NCI-H146 treated with DMSO at 0.1 percent for 48 hours (cell line): ENCODE data around the gene TROAP.
"Not testable (repeated sequence)": the region's sequence is repeated elsewhere in the genome, so short reads cannot be mapped to it uniquely, and the experiment has no call there.

Source experiments
- DNase-seq: peaks from one replicate; lab custom pipeline; 2025; ENCODE audit not compliant: unreplicated experiment; lab: John Stamatoyannopoulos, UW

TROAP gene

DNA sequence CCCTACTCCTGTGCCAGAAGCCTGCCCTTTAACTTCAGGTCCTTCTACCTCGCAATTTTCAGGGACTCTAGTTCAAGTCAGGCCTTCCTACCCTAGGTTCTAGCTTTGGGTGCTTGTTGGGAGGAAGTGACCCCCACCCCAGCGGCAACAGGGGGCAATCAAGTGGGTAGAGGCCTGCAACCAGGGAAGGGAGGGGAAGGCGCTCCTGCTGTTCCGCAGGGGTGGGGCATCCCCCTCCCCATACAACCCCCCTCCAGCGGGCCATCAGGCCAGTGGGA is 28.3 kb upstream of the TROAP start:
- DNase-seq = no peak

DNA sequence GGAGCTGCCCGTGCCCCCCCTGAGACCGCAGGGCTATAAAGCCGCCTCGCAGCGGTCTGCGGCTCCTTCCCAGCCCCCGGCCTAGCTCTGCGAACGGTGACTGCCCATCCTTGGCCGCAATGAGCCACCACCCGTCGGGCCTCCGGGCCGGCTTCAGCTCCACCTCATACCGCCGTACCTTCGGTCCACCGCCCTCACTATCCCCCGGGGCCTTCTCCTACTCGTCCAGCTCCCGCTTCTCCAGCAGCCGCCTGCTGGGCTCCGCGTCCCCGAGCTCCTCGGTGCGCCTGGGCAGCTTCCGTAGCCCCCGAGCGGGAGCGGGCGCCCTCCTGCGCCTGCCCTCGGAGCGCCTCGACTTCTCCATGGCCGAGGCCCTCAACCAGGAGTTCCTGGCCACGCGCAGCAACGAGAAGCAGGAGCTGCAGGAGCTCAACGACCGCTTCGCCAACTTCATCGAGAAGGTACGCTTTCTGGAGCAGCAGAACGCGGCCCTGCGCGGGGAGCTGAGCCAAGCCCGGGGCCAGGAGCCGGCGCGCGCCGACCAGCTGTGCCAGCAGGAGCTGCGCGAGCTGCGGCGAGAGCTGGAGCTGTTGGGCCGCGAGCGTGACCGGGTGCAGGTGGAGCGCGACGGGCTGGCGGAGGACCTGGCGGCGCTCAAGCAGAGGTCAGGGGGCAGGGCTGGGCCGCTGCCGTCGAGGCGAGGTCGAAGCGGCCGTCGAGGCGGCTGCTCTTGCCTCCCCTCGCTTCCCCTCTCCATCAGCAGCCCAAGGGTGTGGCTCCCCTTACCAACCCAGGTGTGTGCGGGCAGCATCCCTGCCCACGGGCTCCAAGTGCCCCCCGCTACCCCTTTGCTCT is 27.7 kb upstream of the TROAP start, which contains the start of gene PRPH:
Gene PRPH, plus strand, starts transcription at position 66 of the 855 bp plus-strand sequence. Its CDS starts 54 bp downstream, at position 120.
- DNase-seq = no peak

DNA sequence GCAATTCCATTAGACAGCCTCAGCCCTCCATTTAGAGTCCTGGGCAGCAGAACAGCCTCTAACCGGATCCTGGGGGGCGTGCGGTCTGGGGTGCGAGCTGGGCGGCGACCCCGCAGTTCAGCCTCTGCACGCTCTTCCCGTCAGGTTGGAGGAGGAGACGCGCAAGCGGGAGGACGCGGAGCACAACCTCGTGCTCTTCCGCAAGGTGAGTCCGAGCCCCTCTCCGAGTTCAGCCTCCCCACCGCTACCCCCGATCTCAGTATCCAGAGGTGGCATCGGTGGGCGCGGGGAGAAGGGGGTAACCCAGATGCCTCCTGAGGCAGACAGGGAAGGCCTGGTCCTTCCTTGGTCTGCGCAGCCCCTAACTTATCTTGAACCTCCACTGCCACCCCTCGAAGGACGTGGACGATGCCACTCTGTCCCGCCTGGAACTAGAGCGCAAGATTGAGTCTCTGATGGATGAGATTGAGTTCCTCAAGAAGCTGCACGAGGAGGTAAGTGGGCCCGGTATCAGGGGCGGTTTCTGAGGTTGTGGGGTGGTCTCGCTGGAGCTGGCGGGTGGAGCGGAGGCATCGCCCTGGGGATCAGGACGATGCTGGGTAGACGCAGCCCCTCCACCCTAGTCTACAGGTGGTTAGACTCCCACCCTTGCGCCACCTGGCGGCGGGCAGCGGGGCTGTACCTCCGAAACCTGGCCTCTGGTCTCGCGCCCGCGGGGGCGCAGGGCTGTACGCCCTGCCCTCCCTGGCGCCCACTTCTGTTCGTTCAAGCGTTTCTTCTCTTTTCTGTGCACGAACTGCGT is 26.8 kb upstream of the TROAP start:
- peak; percentile 48 for DNase-seq

DNA sequence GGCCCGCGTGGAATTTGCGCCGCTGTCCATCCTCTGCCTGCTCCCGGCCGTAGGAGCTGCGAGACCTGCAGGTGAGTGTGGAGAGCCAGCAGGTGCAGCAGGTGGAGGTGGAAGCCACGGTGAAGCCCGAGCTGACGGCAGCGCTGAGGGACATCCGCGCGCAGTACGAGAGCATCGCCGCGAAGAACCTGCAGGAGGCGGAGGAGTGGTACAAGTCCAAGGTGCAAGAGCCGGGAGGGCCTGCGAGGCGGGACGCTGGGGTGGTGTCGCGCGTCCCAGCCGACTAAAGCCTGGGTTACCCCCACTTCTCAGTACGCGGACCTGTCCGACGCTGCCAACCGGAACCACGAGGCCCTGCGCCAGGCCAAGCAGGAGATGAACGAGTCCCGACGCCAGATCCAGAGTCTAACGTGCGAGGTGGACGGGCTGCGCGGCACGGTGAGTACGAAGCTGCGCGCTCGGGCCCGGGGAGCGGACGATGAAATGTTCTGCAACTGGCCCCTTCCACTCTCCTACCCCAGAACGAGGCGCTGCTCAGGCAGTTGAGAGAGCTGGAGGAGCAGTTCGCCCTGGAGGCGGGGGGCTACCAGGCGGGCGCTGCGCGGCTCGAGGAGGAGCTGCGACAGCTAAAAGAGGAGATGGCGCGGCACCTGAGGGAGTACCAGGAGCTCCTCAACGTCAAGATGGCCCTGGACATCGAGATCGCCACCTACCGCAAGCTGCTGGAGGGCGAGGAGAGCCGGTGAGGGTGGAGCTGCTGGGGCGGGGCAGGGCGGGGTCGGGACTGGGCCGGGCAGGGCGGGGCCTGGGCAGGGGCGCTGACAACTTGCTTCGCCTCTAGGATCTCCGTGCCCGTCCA is 26.0 kb upstream of the TROAP start:
- DNase-seq = peak; percentile 83

DNA sequence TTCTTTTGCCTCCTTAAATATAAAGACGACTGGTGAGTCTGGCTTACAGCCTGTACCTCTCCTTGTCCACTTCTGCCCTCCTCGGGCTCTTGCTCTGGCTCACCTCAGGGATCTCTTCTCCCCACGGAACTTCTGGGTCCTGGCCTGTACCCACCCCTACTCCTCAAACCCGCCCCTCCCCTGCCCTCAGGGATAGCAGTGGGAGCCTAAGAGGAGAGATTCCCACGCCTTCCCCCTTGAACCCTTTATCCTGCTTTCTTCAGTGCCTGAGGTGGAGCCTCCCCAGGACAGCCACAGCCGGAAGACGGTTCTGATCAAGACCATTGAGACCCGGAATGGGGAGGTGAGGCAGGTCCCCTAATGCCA is 25.4 kb upstream of the TROAP start:
- no peak for DNase-seq

DNA sequence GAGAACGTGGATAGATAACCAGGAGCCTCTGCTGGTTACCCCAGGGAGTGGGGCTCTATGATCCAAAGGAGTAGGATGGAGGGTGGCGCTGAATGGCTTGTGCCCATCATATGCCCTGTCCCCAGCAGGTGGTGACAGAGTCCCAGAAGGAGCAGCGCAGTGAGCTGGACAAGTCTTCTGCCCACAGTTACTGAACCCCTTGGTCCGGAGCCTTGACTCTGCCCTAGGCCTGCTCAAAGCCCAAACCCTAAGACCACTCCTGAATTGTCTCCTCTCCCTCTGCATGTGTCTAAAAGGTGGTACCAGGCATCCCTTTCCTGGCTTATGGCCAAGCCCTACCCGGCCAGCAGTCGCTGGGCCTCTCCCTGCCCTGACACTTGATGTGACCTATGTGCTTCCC is 24.9 kb upstream of the TROAP start:
- no peak for DNase-seq

DNA sequence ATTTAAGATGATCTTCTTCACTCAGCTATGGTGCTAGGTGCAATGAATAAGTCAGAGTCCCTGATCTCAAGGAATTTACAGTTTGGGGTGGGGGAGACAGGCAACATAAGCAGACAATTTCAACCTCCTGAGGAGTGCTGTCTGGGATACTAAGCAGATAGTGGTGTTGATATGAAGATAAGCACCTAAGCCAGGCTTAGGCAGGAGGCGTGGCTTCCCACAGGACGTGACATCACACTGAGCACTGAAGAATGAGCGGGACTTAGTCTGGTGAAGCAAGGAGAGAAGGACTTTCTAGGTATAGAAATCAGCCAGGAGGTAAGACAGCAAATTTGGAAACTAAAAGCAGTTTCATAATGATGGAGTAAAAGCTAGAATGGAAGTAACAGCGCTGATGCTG is 21.3 kb upstream of the TROAP start:
- DNase-seq = no peak

DNA sequence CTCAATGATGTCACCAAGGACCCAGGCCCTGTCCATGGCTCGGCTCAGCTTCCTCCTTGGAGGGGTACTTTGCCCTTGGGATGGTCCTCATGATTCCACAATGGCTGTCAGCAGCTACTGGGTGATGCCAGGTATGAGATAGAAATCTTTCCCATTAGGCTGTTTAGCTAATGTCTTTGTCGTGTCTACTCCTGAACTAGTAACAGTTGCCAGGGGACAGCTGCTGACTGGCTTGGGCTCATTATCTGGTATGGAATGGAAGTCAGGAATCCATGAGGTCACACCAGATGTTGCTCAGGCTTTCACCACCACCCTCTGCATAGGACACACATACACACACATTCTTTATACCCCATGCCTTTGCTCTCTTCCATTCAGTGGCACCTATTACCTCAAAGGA is 18.9 kb upstream of the TROAP start:
- DNase-seq = no peak

DNA sequence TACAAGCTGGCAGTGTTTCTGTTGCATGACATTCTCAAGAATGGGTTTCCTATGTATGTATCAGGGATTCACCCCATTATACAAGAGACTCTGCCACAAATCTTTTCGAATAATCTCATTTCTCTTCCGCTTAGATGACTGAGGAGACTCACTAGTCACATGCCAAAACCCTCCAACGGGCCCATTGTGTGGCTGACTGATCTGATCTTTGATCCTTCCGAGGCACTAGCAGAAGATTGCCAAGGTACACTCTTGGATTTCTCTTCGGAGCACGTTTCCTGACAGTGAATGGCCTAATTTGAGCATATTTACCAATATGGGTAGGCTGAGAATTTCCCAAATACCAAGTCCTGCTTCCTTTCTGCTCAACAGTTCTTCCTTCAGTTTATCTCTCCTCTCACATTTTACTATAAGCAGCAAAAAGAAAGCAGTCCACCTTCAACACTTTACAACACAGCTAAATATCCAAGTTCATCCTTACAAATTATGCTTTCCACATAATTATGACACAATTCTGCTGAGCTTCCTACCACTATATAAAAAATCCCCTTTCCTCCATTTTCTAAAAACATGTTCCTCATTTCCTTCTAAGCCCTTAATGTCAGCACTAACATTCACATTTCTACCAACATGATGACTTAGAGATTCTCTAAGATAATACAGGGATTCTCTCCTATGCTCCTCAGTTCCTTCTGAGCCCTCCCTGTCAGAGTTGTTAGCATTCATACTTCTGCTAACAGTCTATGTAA is 17.1 kb upstream of the TROAP start:
- no peak for DNase-seq

DNA sequence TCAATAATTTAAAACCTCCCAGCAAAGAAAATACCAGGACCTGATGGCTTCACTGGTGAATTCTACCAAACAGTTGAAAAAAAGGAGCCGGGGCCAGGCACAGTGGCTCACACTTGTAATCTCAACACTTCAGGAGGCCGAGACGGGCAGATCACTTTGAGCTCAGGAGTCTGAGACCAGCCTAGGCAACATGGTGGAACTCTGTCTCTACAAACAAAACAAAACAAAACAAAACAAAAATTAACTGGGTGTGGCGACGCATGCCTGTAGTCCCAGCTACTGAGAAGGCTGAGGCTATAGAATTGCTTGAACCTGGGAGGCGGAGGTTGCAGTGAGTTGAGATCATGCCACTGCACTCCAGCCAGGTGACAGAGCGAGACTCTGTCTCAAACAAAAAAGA is 13.7 kb upstream of the TROAP start:
- DNase-seq = no peak

DNA sequence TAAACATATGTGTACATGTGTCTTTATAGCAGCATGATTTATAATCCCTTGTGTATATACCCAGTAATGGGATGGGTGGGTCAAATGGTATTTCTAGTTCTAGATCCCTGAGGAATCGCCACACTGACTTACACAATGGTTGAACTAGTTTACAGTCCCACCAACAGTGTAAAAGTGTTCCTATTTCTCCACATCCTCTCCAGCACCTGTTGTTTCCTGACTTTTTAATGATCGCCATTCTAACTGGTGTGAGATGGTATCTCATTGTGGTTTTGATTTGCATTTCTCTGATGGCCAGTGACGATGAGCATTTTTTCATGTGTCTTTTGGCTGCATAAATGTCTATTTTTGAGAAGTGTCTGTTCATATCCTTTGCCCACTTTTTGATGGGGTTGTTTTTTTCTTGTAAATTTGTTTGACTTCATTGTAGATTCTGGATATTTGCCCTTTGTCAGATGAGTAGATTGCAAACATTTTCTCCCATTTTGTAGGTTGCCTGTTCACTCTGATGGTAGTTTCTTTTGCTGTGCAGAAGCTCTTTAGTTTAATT is 12.5 kb upstream of the TROAP start:
- DNase-seq = not testable (repeated sequence)

DNA sequence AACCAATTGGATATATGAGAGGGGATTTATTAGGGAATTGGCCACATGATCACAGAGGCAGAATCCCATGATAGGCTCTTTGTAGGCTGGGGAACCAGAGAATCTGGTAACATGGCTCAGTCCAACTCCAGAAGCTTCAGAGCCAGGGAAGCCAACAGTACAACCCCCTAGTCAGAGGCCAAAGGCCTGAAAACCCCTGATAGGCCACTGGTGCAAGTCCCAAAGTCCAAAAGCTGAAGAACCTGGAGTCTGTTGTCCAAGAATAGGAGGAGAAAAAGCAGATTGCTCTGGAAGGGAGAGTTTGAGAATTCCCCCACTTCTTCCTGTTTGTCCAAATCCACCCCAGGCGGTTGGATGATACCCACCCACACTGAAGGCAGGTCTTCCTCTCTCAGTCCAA is 8.2 kb upstream of the TROAP start:
- DNase-seq = no peak

DNA sequence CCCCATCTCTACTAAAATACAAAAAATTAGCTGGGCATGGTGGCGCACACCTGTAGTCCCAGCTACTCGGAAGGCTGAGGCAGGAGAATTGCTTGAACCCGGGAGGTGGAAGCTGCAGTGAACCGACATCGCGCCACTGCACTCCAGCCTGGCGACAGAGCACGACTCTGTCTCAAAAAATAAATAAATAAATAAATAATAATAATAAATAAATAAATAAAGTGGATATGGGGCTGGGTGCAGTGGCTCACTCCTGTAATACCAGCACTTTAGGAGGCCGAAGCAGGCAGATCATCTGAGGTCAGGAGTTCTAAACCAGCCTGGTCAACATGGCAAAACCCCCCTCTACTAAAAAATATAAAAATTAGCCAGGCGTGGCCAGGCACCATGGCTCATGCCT is 5.9 kb upstream of the TROAP start:
- not testable (repeated sequence) for DNase-seq

DNA sequence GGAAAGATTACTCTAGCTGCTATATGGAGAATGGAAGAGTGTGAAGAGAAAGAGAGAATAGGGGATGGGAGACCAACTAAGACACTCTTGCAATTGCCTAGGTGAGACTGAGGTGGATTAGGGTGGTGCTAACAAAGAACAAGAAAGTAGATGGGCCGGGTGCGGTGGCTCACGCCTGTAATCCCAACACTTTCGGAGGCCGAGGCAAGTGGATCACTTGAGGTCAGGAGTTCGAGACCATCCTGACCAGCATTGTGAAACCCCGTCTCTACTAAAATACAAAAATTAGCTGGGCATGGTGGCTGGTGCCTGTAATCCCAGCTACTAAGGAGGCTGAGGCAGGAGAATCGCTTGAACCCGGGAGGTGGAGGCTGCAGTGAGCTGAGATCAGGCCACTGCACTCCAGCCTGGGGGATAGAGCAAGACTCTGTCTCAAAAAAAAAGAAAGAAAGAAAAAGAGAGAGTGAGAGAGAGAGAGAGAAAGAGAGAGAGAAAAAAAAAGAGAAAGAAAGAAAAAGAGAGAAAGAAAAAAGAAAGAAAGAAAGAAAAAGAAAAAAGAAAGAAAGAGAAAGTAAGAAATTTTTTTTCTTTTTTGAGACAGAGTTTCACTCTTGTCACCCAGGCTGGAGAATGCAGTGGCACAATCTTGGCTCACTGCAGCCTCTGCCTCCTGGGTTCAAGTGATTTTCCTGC is 2.5 kb upstream of the TROAP start:
- DNase-seq = not testable (repeated sequence)

DNA sequence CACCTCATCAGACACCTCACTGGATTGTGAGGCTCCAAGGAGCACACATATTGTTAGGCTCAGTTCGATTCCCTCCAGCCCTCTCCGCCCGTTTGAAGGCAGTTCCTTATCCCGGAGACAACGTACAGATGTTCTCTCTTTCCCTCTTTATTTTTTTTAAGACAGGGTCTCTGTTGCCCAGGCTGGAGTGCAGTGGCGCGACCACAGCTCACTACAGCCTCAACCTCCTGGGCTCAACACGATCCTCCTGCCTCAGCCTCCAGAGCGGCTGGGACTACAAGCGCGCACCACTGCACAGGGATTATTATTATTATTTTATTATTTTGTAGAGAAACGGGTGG is 718 bp upstream of the TROAP start:
- DNase-seq = peak; percentile 26

DNA sequence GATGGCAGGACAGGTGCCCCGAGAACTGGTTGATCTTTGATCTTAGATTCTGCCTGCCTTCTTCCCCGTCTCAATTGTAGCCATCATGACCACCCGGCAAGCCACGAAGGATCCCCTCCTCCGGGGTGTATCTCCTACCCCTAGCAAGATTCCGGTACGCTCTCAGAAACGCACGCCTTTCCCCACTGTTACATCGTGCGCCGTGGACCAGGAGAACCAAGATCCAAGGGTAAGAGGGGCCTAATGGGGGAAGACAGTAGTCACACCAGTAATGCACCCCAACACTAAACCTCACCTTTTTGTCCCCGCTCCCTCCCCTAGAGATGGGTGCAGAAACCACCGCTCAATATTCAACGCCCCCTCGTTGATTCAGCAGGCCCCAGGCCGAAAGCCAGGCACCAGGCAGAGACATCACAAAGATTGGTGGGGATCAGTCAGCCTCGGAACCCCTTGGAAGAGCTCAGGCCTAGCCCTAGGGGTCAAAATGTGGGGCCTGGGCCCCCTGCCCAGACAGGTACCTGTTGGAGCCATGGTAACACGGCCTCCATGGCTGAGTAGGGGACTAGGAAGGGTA is 556 bp downstream of the TROAP start:
- DNase-seq = no peak

DNA sequence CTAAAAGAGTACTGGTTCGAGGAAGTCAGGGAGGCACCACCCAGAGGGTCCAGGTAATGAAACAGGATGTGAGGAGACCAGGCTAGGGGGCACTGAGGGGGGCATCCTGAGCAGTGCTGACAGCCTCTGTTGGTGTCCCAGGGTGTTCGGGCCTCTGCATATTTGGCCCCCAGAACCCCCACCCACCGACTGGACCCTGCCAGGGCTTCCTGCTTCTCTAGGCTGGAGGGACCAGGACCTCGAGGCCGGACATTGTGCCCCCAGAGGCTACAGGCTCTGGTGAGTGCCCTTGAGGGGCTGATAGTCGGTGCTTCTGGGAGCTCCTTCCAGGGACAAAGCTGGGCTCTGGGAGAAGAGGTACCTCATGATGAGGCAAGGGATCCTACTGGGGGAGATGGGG is 2.6 kb downstream of the TROAP start:
- DNase-seq = no peak

DNA sequence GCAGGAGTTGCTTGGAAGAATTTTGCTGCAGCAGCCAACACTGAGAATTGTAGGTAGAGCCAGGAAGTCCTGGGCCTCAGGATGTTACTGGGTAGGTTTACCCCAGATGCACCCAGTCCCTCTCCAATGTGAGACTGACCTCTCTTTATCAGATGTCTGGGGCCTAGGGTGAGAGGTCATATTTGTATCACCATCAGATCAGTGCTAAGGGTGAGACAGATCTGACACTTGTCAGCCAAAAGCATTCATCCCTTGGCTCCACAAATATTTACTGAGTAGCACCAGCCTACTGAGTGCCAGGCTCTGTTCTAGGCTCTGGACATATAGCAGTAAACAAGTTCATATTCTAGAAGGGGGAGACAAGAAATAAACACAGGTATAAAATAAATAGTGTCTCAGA is 4.3 kb downstream of the TROAP start:
- DNase-seq = no peak

DNA sequence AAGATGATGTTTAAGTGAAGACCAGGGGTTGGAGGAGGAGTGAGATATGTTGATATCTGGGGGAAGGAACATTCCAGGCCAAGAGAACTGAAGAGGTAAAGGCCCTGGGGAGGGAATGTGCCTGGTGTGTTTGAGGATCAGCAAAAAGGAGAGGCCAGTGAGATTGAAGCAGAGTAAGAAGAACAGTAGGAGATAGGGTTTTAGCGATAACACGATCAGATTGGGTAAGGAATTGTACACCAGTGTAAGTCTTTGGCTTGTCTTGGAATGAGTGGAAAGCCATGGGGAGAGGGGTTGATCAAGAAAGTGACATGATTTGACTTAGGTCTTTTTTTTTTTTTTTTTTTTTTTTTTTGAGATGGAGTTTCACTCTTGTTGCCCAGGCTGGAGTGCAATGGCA is 4.8 kb downstream of the TROAP start:
- no peak for DNase-seq

DNA sequence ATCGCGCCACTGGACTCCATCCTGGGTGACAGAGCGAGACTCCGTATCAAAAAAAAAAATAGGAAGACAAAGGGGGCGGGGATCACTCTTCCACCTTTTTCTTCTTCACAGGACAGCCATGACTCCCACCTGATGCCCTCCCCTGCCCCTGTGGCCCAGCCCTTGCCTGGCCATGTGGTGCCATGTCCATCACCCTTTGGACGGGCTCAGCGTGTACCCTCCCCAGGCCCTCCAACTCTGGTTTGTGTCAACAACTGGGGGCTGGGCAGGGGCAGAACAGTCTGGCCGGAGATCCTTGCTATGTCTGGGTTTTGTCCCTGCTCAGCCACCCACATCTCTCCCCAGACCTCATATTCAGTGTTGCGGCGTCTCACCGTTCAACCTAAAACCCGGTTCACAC is 5.8 kb downstream of the TROAP start:
- no peak for DNase-seq
